A549 (cell line): ENCODE data around the gene EPB41L1. TPM values are rescaled to one million over a fixed set of nuclear protein-coding genes. Genes with fewer than 3 reads are reported as not detected.
A peak's percentile ranks its signal among the peaks of the same experiment; 100 is the strongest.

Experiments
- ATAC-seq, 2 experiments: fragments of 200-7000 bp in 1 of 2; fragments of >200 bp in 1 of 2; cut with Nextera tagmentation in 1 of 2; cut with Tn5 transposase in 1 of 2; 3 replicates each; pipeline versions ENCODE4 v1.8.0 to v1.9.1; 2018 to 2020; ENCODE audit warnings: mild to moderate bottlenecking in 1 of 2, moderate library complexity in 1 of 2
- CTCF ChIA-PET: fragments of 300-600 bp; sonication (Branson Sonifier 250); formaldehyde crosslinking; extraction: SDS; loops from one replicate; lab custom pipeline; 2021; ENCODE audit warnings: antibody characterized with exemption, inconsistent platforms; lab: Yijun Ruan, JAX
- POLR2A ChIA-PET: fragments of 350-600 bp; formaldehyde crosslinking; extraction: SDS; loops from one replicate; lab custom pipeline; 2021; ENCODE audit warnings: antibody characterized with exemption, inconsistent platforms; lab: Yijun Ruan, JAX
- DNase-seq, 2 experiments: peaks; one replicate each; pipeline versions ENCODE4 v3.0.0 to v3.0.0-alpha.2; 2011 to 2016; ENCODE audit warnings: low read depth in 1 of 2, low spot score in 1 of 2
- FAIRE-seq: peaks from 2 replicates; lab custom pipeline; 2011; peaks lifted over from hg19 to GRCh38; lab: Jason Lieb, UNC
- H3K27ac ChIP-seq, 2 experiments: fragments of >200 bp; sonication (Bioruptor Twin); formaldehyde crosslinking; 3 replicates each; pipeline ENCODE4 v1.5.1; 2016 to 2017
- H3K4me1 ChIP-seq: fragments of >200 bp; sonication (Bioruptor Twin); formaldehyde crosslinking; 3 replicates; pipeline ENCODE4 v1.6.1; 2016
- H3K4me2 ChIP-seq: fragments of >200 bp; sonication (Bioruptor Twin); formaldehyde crosslinking; 3 replicates; pipeline ENCODE4 v1.6.1; 2016
- H3K4me3 ChIP-seq: fragments of >200 bp; sonication (Bioruptor Twin); formaldehyde crosslinking; 3 replicates; pipeline ENCODE4 v1.5.1; 2016
- H3K9me3 ChIP-seq: fragments of >200 bp; sonication (Bioruptor Twin); formaldehyde crosslinking; 3 replicates; pipeline ENCODE4 v1.6.1; 2016
- ATOH8 ChIP-seq: fragments of 250-450 bp; sonication (Bioruptor Pico); IDR thresholded peaks from 2 replicates; pipeline ENCODE4 v1.5.0; 2020; ENCODE audit warnings: low read depth, mild to moderate bottlenecking, moderate library complexity
- BCL3 ChIP-seq: fragments of >200 bp; sonication (Bioruptor Twin); formaldehyde crosslinking; IDR thresholded peaks from 3 replicates; pipeline ENCODE4 v1.6.1; 2016
- CBX2 ChIP-seq: fragments of 200-600 bp; sonication (generic); IDR thresholded peaks from 2 replicates; pipeline ENCODE4 v1.6.1; 2016; ENCODE audit warnings: low read depth, mild to moderate bottlenecking, borderline replicate concordance
- CTCF ChIP-seq: fragments of >200 bp; sonication (Bioruptor Twin); formaldehyde crosslinking; IDR thresholded peaks from 3 replicates; pipeline ENCODE4 v1.5.1; 2016
- EHMT2 ChIP-seq: fragments of 200-600 bp; sonication (generic); IDR thresholded peaks from 2 replicates; pipeline ENCODE4 v1.6.1; 2016; ENCODE audit warnings: antibody characterized with exemption, low read depth, mild to moderate bottlenecking, moderate library complexity
- EP300 ChIP-seq, 2 experiments: fragments of >200 bp; sonication (Bioruptor Twin); formaldehyde crosslinking; IDR thresholded peaks; 2 replicates in 1 of 2; 3 replicates in 1 of 2; pipeline ENCODE4 v1.6.1; 2016 to 2017
- FOSB ChIP-seq: fragments of 250-450 bp; sonication (Bioruptor Pico); IDR thresholded peaks from 2 replicates; pipeline ENCODE4 v1.5.0; 2020; ENCODE audit warnings: mild to moderate bottlenecking, moderate library complexity
- GATA3 ChIP-seq: IDR thresholded peaks from 2 replicates; pipeline ENCODE4 v1.6.1; 2012; ENCODE audit warnings: borderline replicate concordance
- HMGXB4 ChIP-seq: fragments of 250-450 bp; sonication (Bioruptor Pico); IDR thresholded peaks from 2 replicates; pipeline ENCODE4 v1.5.0; 2021; ENCODE audit warnings: mild to moderate bottlenecking, moderate library complexity, borderline replicate concordance
- KDM1A ChIP-seq: fragments of 200-600 bp; sonication (generic); IDR thresholded peaks from 2 replicates; pipeline ENCODE4 v1.6.1; 2016; ENCODE audit warnings: low read depth, mild to moderate bottlenecking
- KDM5A ChIP-seq: fragments of 200-600 bp; sonication (generic); IDR thresholded peaks from 2 replicates; pipeline ENCODE4 v1.6.1; 2016; ENCODE audit warnings: antibody characterized with exemption, mild to moderate bottlenecking
- MAX ChIP-seq: IDR thresholded peaks from 2 replicates; pipeline ENCODE4 v1.6.1; 2012
- NFE2L2 ChIP-seq: fragments of 150-350 bp; conservative IDR thresholded peaks from 2 replicates; pipeline ENCODE4 v1.6.1; 2014; ENCODE audit warnings: low read length
- NR3C1 ChIP-seq: fragments of >200 bp; sonication (Bioruptor Twin); formaldehyde crosslinking; IDR thresholded peaks from 3 replicates; pipeline ENCODE4 v1.6.1; 2017
- POLR2A ChIP-seq: IDR thresholded peaks from 2 replicates; pipeline ENCODE4 v1.6.1; 2012; ENCODE audit warnings: mild to moderate bottlenecking, low read length
- RARB ChIP-seq: fragments of 250-450 bp; sonication (Bioruptor Pico); IDR thresholded peaks from 2 replicates; pipeline ENCODE4 v1.8.0; 2021; ENCODE audit warnings: mild to moderate bottlenecking, moderate library complexity
- RNF2 ChIP-seq: fragments of 200-600 bp; sonication (generic); IDR thresholded peaks from 2 replicates; pipeline ENCODE4 v1.6.1; 2016; ENCODE audit warnings: low read depth, mild to moderate bottlenecking, antibody characterized with exemption, moderate library complexity, borderline replicate concordance
- SREBF2 ChIP-seq: fragments of 450-650 bp; IDR thresholded peaks from 2 replicates; pipeline ENCODE4 v1.6.1; 2014; ENCODE audit warnings: mild to moderate bottlenecking, moderate library complexity
- TP53 ChIP-seq: fragments of 250-450 bp; sonication (Bioruptor Pico); IDR thresholded peaks from 2 replicates; pipeline ENCODE4 v1.5.0; 2021; ENCODE audit warnings: mild to moderate bottlenecking, moderate library complexity
- ZNF302 ChIP-seq: fragments of 250-450 bp; sonication (Bioruptor Pico); IDR thresholded peaks from 2 replicates; pipeline ENCODE4 v1.9.0; 2021; ENCODE audit warnings: inconsistent platforms, mild to moderate bottlenecking, moderate library complexity
- ZSCAN20 ChIP-seq: fragments of 250-450 bp; sonication (Bioruptor Pico); IDR thresholded peaks from 2 replicates; pipeline ENCODE4 v1.8.0; 2022; ENCODE audit warnings: mild to moderate bottlenecking, moderate library complexity
- WGBS: methylation state at CpG from one replicate; pipeline ENCODE4 v1.1.6; 2017; ENCODE audit errors: missing lambda C conversion rate; 5-methylcytosine and 5-hydroxymethylcytosine counted together
- polyA plus RNA-seq, 4 experiments: library from polyadenylated mRNA; depleted of rRNA in 3 of 4; stranded (reverse); fragments of >200 nt; fragmentation: RNase III in 1 of 4; extraction: RNeasy Plus Mini Kit Qiagen cat#74134 plus additional on column Dnase treatment in 1 of 4; gene quantifications; 2 replicates in 3 of 4; 3 replicates in 1 of 4; pipeline ENCODE4 v1.2.3, GENCODE V29; 2011 to 2017

The EPB41L1 gene
- polyA plus RNA-seq, 2 of the 4 experiments (the other 2 are of a cell fraction), result 45.9 to 94.4 TPM

- POLR2A ChIA-PET, result no interaction called here
- Histone ChIP-seq H3K27ac (no peak overlapping the region), H3K9me3 (no peaks in the 10 kb centered on the region), H3K4me3 (no peak overlapping the region), H3K4me2 (no peak overlapping the region), H3K4me1 (no peaks in the 10 kb centered on the region)
- DNase-seq (no peak), FAIRE-seq (no peak), ATAC-seq (peak; percentile 15 to 37; a peak in 2 of 6 replicates)
- 5% methylated on average over 9 of the region's 9 CpGs for WGBS
- TF ChIP-seq TP53 (no peak), RARB (CRISPR knock-in tag) (no peak), FOSB (no peak), POLR2A (no peak), ZSCAN20 (no peak), EHMT2 (no peak), KDM5A (no peak), CBX2 (no peak), ZNF302 (CRISPR knock-in tag) (no peak), BCL3 (no peak), GATA3 (no peak), EP300 (IDR thresholded peaks at IDR 0.05) (no peak), KDM1A (no peak), RNF2 (no peak), CTCF (no peak), NFE2L2 (no peak)
- CTCF ChIA-PET, result interaction anchor here (6.1 kb wide), 1 partner anchor 162 kb away, joined by 29 read pairs; no protein-coding TSS in a partner anchor
Measured at GRCh38 chr20:36277546-36277945, 123.0 kb downstream of the EPB41L1 start.

GRCh38 chr20:36279362-36279761 is 124.8 kb downstream of the EPB41L1 start:
- TF ChIP-seq ATOH8 (no peak), ZSCAN20 (no peak), MAX (no peak), RNF2 (no peak), CBX2 (no peak), KDM1A (no peak)
- FAIRE-seq (no peak), ATAC-seq (no peak), DNase-seq (no peak)
- ChIA-PET POLR2A (no interaction called here), CTCF (interaction anchor here (0.9 to 6.1 kb wide), 6 partner anchors 11 to 164 kb away, joined by 3 to 29 read pairs (median 3); no protein-coding TSS in a partner anchor)
- Histone ChIP-seq H3K4me1 (no peaks in the 10 kb centered on the region), H3K9me3 (no peaks in the 10 kb centered on the region), H3K27ac (no peak overlapping the region), H3K4me2 (no peak overlapping the region), H3K4me3 (no peak overlapping the region)
- WGBS, result 49% methylated on average over 5 of the region's 5 CpGs

GRCh38 chr20:36279776-36280175 is 125.2 kb downstream of the EPB41L1 start:
- no peak for DNase-seq
- TF ChIP-seq NR3C1, result no peak
- TF ChIP-seq SREBF2, result no peak
- TF ChIP-seq HMGXB4 (CRISPR knock-in tag), result no peak
- TF ChIP-seq, all 56 proteins: peak for 0
- ATAC-seq (no peak), FAIRE-seq (no peak)
- CTCF ChIA-PET, result interaction anchor here (0.9 to 6.1 kb wide), 4 partner anchors 23 to 159 kb away, joined by 3 to 29 read pairs (median 4); no protein-coding TSS in a partner anchor
- no peak overlapping the region for H3K27ac ChIP-seq
- POLR2A ChIA-PET, result no interaction called here
- no peak overlapping the region for H3K4me3 ChIP-seq
- H3K9me3 ChIP-seq, result no peaks in the 10 kb centered on the region
- 24% methylated on average over 5 of the region's 6 CpGs for WGBS
- no peak overlapping the region for H3K4me2 ChIP-seq
- no peaks in the 10 kb centered on the region for H3K4me1 ChIP-seq
